Esophagus muscularis mucosa (tissue), 4 donors: ENCODE data around the gene SMIM38. TPM values are rescaled to one million over a fixed set of nuclear protein-coding genes. Genes with fewer than 3 reads are reported as not detected.

Experiments used
- DNase-seq: peaks from one replicate; pipeline ENCODE4 v3.0.0-alpha.2; 2017; ENCODE audit errors: extremely low spot score
- H3K27ac ChIP-seq, 4 donors: fragments of 200-600 bp; sonication (generic); replicated peaks in 1 of 4; 1 replicate in 3 of 4; 2 replicates in 1 of 4; pipeline ENCODE4 v1.5.1; 2016 to 2019; ENCODE audit warnings: mild to moderate bottlenecking in 1 of 4
- H3K27me3 ChIP-seq, 4 donors: fragments of 200-600 bp; sonication (generic); one replicate each; pipeline versions ENCODE4 v1.5.1 to v1.6.0; 2016 to 2019
- H3K36me3 ChIP-seq, 4 donors: fragments of 200-600 bp; sonication (generic); one replicate each; pipeline ENCODE4 v1.5.1; 2016 to 2019
- H3K4me1 ChIP-seq, 4 donors: fragments of 200-600 bp; sonication (generic); one replicate each; pipeline ENCODE4 v1.5.1; 2016 to 2019
- H3K4me3 ChIP-seq, 4 donors: fragments of 200-600 bp; sonication (generic); 1 replicate in 2 of 4; 2 replicates in 2 of 4; pipeline ENCODE4 v1.5.1; 2016 to 2019; ENCODE audit warnings: mild to moderate bottlenecking in 4 of 4, moderate library complexity in 1 of 4
- H3K9me3 ChIP-seq, 4 donors: fragments of 200-600 bp; sonication (generic); 1 replicate in 3 of 4; 2 replicates in 1 of 4; pipeline ENCODE4 v1.5.1; 2016 to 2019
- CTCF ChIP-seq, 3 experiments: fragments of 200-600 bp in 2 of 3; fragments of 450-650 bp in 1 of 3; sonication (generic) in 2 of 3; IDR thresholded peaks; one replicate each; pipeline ENCODE4 v1.5.1; 2017 to 2019; ENCODE audit warnings: antibody characterized with exemption in 3 of 3, mild to moderate bottlenecking in 2 of 3, moderate library complexity in 1 of 3
- EP300 ChIP-seq: sonication (generic); formaldehyde crosslinking; IDR thresholded peaks from one replicate; pipeline ENCODE4 v1.6.1; 2017; ENCODE audit warnings: antibody characterized with exemption
- POLR2A ChIP-seq: fragments of 450-650 bp; IDR thresholded peaks from one replicate; pipeline ENCODE4 v1.6.1; 2017; ENCODE audit warnings: antibody characterized with exemption, moderate library complexity, mild to moderate bottlenecking, low read depth
- POLR2AphosphoS5 ChIP-seq, 2 donors: sonication (generic); formaldehyde crosslinking; IDR thresholded peaks; one replicate each; pipeline ENCODE4 v1.6.1; 2017; ENCODE audit warnings: antibody characterized with exemption in 2 of 2
- WGBS: methylation state at CpG from one replicate; pipeline ENCODE4 v1.1.5; 2018; 5-methylcytosine and 5-hydroxymethylcytosine counted together
- intact Hi-C: fragments of 100-400 bp; cut with DNase I; formaldehyde crosslinking; loops from one replicate; pipeline ENCODE4 v1.15.1; 2023
- total RNA-seq, 4 donors: library from RNA; depleted of rRNA; stranded (reverse); fragments of >200 nt; gene quantifications; one replicate each; pipeline versions ENCODE4 v1.1.0 to v1.2.1, GENCODE V29; 2016

The SMIM38 gene
- total RNA-seq, 4 donors from 2014 or later, result 0.50 to 4.2 (median 2.6) TPM

GRCh38 chr11:69190796-69191536 lies 35.2 kb downstream of the SMIM38 start:
- WGBS, result 94% methylated on average over 16 of the region's 18 CpGs
- no peak for TF ChIP-seq POLR2AphosphoS5 (IDR thresholded peaks at IDR 0.05)
- no peak for TF ChIP-seq CTCF (IDR thresholded peaks at IDR 0.05)
- no peak for TF ChIP-seq POLR2A
- no peak for TF ChIP-seq EP300

GRCh38 chr11:69192301-69192721 lies 36.6 kb downstream of the SMIM38 start:
- Histone ChIP-seq H3K4me1 (no peaks in the 10 kb centered on the region), H3K9me3 (peaks cover 0 to 14% (median 3%) of the 10 kb centered on the region in 4 donors), H3K4me3 (no peak overlapping the region), H3K27me3 (peaks cover 0 to 7% (median 0%) of the 10 kb centered on the region in 4 donors), H3K36me3 (no peaks in the 10 kb centered on the region), H3K27ac (no peak overlapping the region)
- no peak for DNase-seq
- no peak for TF ChIP-seq POLR2AphosphoS5 (IDR thresholded peaks at IDR 0.05)
- intact Hi-C loops, result no loop called here
- 69% methylated on average over 17 of the region's 17 CpGs for WGBS

More at GRCh38 chr11:69190796-69191536, 35.2 kb downstream of the SMIM38 start:
- H3K9me3 ChIP-seq, result peaks cover 0 to 18% (median 4%) of the 10 kb centered on the region in 4 donors
- intact Hi-C loops, result no loop called here
- H3K4me1 ChIP-seq, result no peaks in the 10 kb centered on the region
- no peaks in the 10 kb centered on the region for H3K36me3 ChIP-seq
- peaks cover 0 to 6% (median 0%) of the 10 kb centered on the region in 4 donors for H3K27me3 ChIP-seq
- H3K27ac ChIP-seq, result no peak overlapping the region
- no peak overlapping the region for H3K4me3 ChIP-seq
- DNase-seq, result no peak

- no peak overlapping the region for H3K27ac ChIP-seq
- H3K27me3 ChIP-seq, result peaks cover 0 to 7% (median 0%) of the 10 kb centered on the region in 4 donors
- intact Hi-C loops, result no loop called here
- TF ChIP-seq POLR2AphosphoS5 (IDR thresholded peaks at IDR 0.05), result no peak
- no peak for TF ChIP-seq EP300
- no peak for TF ChIP-seq POLR2A
- no peak for TF ChIP-seq CTCF (IDR thresholded peaks at IDR 0.05)
- no peaks in the 10 kb centered on the region for H3K4me1 ChIP-seq
- WGBS, result 45% methylated on average over 2 of the region's 5 CpGs
- H3K36me3 ChIP-seq, result no peaks in the 10 kb centered on the region
- H3K9me3 ChIP-seq, result peaks cover 0 to 6% (median 0%) of the 10 kb centered on the region in 4 donors
- H3K4me3 ChIP-seq, result no peak overlapping the region
- DNase-seq, result no peak
These were observed 37.4 kb downstream of the SMIM38 start for GRCh38 chr11:69193151-69193550.

GRCh38 chr11:69193629-69194028 lies 37.9 kb downstream of the SMIM38 start:
- intact Hi-C loops, result no loop called here
- peaks cover 0 to under 1% (median 0%) of the 10 kb centered on the region in 4 donors for H3K9me3 ChIP-seq
- H3K27ac ChIP-seq, result no peak overlapping the region
- no peak overlapping the region for H3K4me3 ChIP-seq
- WGBS, result 59% methylated on average over 2 of the region's 2 CpGs
- H3K4me1 ChIP-seq, result no peaks in the 10 kb centered on the region
- no peak for DNase-seq
- no peaks in the 10 kb centered on the region for H3K36me3 ChIP-seq
- H3K27me3 ChIP-seq, result peaks cover 0 to 7% (median 0%) of the 10 kb centered on the region in 4 donors
- TF ChIP-seq EP300, result no peak
- no peak for TF ChIP-seq POLR2A
- no peak for TF ChIP-seq CTCF (IDR thresholded peaks at IDR 0.05)
- TF ChIP-seq POLR2AphosphoS5 (IDR thresholded peaks at IDR 0.05), result no peak

GRCh38 chr11:69194396-69194795 lies 38.7 kb downstream of the SMIM38 start:
- Histone ChIP-seq H3K4me3 (no peak overlapping the region), H3K4me1 (no peaks in the 10 kb centered on the region), H3K27me3 (peaks cover 0 to 7% (median 0%) of the 10 kb centered on the region in 4 donors), H3K36me3 (no peaks in the 10 kb centered on the region), H3K9me3 (no peaks in the 10 kb centered on the region), H3K27ac (no peak overlapping the region)
- intact Hi-C loops, result no loop called here
- no peak for DNase-seq
- TF ChIP-seq POLR2AphosphoS5 (IDR thresholded peaks at IDR 0.05) (no peak), EP300 (no peak), CTCF (IDR thresholded peaks at IDR 0.05) (no peak), POLR2A (no peak)
- WGBS, result 85% methylated on average over 1 of the region's 1 CpG
